ENCODE results near the gene ATXN3.

DNA sequence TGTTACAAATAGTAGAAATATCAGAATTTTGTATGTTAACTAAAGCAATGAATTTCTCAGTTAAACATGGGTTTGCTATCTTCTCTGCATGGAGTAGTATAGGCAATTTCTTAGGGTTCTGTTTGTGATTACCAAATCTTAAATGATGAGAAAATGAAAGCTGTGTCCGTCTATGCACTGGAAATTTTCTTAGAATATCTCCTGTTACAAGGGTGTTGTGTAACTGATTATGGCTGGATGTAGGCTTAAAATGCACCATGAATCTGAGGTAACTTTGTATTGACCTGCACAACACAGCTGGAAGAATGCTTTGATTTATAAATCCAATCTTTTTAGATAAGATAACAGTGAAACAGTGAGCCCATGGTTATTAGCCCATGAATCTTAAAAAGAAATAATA, 84.3 kb downstream of the ATXN3 start:
- TF ChIP-seq, protein P1, sequence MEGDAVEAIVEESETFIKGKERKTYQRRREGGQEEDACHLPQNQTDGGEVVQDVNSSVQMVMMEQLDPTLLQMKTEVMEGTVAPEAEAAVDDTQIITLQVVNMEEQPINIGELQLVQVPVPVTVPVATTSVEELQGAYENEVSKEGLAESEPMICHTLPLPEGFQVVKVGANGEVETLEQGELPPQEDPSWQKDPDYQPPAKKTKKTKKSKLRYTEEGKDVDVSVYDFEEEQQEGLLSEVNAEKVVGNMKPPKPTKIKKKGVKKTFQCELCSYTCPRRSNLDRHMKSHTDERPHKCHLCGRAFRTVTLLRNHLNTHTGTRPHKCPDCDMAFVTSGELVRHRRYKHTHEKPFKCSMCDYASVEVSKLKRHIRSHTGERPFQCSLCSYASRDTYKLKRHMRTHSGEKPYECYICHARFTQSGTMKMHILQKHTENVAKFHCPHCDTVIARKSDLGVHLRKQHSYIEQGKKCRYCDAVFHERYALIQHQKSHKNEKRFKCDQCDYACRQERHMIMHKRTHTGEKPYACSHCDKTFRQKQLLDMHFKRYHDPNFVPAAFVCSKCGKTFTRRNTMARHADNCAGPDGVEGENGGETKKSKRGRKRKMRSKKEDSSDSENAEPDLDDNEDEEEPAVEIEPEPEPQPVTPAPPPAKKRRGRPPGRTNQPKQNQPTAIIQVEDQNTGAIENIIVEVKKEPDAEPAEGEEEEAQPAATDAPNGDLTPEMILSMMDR (IDR thresholded peaks at IDR 0.05): no peak
- TF ChIP-seq POLR2AphosphoS5 (IDR thresholded peaks at IDR 0.05) (no peak), POLR2A (IDR thresholded peaks at IDR 0.05) (no peak)
